GM12874 (cell line): ENCODE data around the gene TAF1L.
A peak's percentile ranks its signal among the peaks of the same experiment; 100 is the strongest.

Experiments
- TF ChIP-seq, protein P1 (sequence below): IDR thresholded peaks from 2 replicates; pipeline ENCODE4 v1.5.1; 2011; ENCODE audit warnings: low read depth, mild to moderate bottlenecking, control low read depth, low read length, moderate library complexity; ENCODE audit not compliant: insufficient read depth

TAF1L gene

DNA sequence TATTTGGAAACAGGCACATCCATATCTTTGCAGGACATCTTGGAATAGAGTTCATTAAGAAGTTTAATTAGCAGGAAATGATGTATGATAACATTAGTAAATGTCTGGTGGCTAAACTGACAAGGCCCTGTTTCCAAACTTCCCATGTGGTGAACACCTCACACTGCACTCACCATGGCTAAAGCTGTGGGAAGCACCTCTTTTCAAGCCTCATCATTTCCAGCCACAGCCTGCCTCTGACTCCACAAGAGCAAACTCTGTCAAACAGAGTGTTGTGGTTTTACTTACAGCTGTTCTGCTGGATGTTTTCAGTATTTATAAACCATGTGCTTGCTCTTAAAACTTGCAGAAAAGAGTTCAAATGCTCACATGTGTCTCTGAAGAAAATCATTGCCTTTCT is 47.6 kb downstream of the TAF1L start:
- TF ChIP-seq, protein P1, sequence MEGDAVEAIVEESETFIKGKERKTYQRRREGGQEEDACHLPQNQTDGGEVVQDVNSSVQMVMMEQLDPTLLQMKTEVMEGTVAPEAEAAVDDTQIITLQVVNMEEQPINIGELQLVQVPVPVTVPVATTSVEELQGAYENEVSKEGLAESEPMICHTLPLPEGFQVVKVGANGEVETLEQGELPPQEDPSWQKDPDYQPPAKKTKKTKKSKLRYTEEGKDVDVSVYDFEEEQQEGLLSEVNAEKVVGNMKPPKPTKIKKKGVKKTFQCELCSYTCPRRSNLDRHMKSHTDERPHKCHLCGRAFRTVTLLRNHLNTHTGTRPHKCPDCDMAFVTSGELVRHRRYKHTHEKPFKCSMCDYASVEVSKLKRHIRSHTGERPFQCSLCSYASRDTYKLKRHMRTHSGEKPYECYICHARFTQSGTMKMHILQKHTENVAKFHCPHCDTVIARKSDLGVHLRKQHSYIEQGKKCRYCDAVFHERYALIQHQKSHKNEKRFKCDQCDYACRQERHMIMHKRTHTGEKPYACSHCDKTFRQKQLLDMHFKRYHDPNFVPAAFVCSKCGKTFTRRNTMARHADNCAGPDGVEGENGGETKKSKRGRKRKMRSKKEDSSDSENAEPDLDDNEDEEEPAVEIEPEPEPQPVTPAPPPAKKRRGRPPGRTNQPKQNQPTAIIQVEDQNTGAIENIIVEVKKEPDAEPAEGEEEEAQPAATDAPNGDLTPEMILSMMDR: no peak

DNA sequence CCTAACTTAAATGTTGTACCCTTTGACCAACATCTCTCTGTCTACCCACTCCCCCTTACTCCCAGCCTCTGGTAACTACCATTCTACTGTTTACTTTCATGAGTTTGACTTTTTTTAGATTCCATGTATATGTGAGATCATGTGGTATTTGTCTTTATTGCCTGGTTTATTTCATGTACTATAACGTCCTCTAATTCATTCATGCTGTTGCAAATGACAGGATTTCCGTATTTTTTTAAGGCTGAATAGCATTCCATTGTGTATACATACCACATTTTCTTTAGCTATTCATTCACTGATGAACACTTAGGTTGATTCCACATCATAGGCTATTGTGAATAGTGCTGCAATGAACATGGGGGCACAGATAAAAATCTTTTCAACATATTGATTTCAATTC is 50.7 kb downstream of the TAF1L start:
- TF ChIP-seq, protein P1: no peak

DNA sequence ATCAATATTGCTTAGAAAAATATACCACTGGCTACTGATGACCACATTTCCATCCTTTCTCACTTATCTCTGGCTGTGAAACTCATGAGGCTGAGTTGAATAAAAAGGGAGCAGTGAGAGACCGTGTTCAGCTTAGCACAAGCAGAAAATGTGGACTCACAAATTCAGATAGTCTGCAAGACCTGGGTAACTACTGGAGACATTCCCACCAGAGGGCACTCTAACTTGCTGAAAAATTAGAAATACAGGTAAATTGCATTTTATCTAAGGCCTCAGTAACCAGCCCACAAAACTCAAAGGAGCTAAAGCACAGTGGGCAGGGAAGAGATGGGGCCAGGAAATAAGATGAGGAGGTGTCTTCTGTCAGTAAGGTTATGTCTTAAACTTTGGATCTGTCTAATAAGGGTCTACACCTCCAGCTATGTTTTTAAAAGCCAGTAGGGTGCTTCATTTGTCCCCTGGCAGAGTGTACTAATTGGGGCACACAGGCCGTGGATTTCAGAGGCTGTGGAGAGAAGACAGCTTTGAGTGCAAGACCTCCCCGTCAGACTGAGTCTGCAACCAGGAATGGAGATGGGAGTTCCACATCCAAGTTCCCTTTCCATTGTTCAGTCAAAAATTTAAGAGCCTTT is 53.8 kb downstream of the TAF1L start:
- TF ChIP-seq, protein P1: peak; percentile 52; the same call in 1 of the 2 replicates

DNA sequence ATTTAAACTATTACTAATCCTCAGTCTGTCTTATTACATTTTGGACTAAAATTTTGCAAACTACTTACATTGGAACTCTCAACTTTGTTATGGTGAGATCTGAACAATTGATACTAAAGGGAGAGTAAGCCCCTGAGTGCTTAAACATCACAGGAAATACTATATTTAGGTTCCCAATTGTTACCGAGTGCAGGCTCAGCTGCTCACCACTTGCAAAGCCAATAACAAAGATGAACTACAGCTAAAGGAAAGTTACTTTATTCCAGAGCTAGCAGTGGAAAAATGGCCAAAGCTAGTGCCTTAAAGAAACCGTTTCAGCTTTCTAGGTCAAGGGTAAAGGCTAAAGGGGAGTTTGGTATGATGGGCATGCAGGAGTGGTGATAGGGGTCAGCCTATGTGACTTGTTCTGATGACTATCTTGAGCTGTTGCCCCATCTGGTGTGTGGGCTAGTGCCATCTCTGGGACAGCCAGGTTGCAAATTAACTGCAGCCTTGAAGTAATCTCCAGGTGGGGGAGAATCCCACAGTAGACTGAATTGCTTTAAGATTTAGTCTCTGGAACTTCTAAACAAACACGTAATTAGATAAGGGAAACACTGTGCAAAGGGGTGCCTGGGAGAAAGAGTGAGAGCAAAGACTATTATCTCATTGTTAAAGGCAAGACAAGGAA is 54.7 kb downstream of the TAF1L start:
- TF ChIP-seq, protein P1: no peak

DNA sequence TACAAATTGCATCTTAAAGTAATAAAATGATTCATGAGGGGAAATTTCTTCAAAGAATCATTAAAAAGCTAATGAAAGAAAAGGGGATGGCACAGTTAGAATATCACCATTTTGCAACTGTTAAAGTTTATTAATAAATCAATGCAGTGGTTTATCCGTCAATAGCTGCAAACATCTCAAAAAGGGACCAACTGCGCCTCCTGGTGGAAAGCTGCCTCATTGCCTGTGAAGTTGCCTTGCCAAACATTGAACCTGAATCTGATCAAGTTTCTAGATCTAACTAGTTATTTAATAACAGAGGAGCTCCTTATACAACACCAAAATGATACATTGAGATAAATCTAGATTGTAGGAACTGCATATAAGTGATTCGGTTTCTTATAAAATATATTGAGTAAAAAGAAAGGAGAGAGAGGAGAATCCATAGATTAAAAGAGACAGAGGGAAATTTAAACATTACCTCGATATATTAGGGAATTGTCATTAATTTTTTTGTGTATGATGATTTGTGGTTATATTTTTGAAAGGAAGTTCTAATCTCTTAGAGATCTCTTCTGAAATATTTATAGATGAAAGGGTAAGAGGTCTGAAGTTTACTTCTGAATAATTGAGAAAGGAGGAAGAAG is 55.6 kb downstream of the TAF1L start:
- TF ChIP-seq, protein P1: peak; percentile 79
